ENCODE measurements around the gene G3BP1.
"Not testable (repeated sequence)": the region's sequence is repeated elsewhere in the genome, so short reads cannot be mapped to it uniquely, and the experiment has no call there.

G3BP1 gene

GRCh38 chr5:151771259-151772028, at the start of gene G3BP1:
TSS of gene G3BP1 (plus strand) at chr5:151771954. CDS start at chr5:151786621, 14,667 bp downstream.
- no peaks in the 10 kb centered on the region for H3K27me3 ChIP-seq (replicated peaks)
- TF ChIP-seq, protein P1, sequence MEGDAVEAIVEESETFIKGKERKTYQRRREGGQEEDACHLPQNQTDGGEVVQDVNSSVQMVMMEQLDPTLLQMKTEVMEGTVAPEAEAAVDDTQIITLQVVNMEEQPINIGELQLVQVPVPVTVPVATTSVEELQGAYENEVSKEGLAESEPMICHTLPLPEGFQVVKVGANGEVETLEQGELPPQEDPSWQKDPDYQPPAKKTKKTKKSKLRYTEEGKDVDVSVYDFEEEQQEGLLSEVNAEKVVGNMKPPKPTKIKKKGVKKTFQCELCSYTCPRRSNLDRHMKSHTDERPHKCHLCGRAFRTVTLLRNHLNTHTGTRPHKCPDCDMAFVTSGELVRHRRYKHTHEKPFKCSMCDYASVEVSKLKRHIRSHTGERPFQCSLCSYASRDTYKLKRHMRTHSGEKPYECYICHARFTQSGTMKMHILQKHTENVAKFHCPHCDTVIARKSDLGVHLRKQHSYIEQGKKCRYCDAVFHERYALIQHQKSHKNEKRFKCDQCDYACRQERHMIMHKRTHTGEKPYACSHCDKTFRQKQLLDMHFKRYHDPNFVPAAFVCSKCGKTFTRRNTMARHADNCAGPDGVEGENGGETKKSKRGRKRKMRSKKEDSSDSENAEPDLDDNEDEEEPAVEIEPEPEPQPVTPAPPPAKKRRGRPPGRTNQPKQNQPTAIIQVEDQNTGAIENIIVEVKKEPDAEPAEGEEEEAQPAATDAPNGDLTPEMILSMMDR (IDR thresholded peaks at IDR 0.05; ENCODE audit: low read depth, low read length, missing control alignments) = peak; percentile 78
- in situ Hi-C loops (cut with HindIII; ENCODE audit: low pct_ligation_motif_present, low sequenced_read_pairs) = no loop called here
- no peaks in the 10 kb centered on the region for H3K36me3 ChIP-seq (replicated peaks)
- H3K4me3 ChIP-seq (ENCODE audit: low read depth, low read length) = peak within 1 kb of the TSS; percentile 95
- peak within 1 kb of the TSS; percentile 93 for H3K27ac ChIP-seq
- DNase-seq = peak; percentile 100

DNA sequence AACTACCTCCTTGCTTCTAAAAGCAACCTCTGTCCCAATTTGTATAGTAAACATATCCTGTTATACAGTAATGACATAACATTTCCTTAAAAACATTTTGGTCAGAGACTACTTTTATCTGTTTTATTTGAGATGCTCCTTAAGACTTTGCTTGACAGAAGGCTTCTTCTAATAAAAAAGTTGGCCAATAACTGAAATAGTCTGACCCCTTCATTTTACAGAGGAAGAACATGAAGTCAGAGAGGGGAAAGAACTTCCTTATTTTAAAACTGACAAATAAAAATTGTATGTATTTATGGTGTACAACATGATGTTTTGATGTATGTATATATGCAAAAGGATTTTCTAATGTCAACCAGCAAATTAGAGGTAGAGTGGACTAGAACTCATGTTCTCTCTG, 49.2 kb upstream of the G3BP1 start:
- H3K27ac ChIP-seq = no peak overlapping the region
- DNase-seq = no peak
- in situ Hi-C loops (cut with HindIII; ENCODE audit: low pct_ligation_motif_present, low sequenced_read_pairs) = no loop called here
- H3K4me3 ChIP-seq (ENCODE audit: low read depth, low read length) = no peak overlapping the region
- TF ChIP-seq, protein P1 (IDR thresholded peaks at IDR 0.05; ENCODE audit: low read depth, low read length, missing control alignments) = no peak
- no peaks in the 10 kb centered on the region for H3K27me3 ChIP-seq (replicated peaks)
- H3K36me3 ChIP-seq (replicated peaks) = no peaks in the 10 kb centered on the region

DNA sequence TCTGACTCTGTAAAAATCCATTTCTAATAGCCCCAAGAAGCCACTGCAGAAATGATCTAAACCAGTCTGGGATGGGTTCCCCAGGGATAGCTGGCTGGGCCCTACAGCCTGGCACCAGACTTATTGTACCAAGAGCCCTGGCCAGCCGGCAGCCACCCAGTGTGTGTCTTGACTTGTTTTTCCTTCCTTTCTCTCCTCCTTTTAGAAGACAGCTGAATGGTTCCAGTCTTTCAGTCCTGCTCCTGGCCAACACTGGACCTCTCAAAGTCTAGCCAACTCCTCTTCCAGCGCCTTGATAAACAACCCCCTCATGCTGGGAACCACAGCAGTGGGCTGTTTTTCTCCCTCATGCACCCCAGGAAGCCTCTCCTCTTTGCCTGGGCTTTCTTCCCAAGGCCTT, 47.4 kb upstream of the G3BP1 start:
- TF ChIP-seq, protein P1 (IDR thresholded peaks at IDR 0.05; ENCODE audit: low read depth, low read length, missing control alignments) = no peak

DNA sequence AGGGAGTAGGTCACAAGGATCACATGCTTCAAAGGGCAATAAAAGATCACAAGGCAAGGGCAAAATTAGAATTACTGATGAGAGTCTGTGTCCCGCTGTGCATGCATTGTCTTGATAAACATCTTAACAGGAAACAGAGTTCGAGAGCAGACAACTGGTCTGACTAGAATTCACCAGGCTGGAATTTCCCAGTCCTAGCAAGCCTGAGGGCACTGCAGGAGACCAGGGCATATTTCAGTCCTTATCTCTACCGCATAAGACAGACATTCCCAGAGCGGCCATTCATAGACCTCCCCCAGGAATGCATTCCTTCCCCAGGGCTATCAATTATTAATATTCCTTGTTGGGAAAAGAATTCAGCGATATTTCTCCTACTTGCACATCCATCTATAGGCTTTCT, 42.2 kb upstream of the G3BP1 start:
- H3K27ac ChIP-seq = peak overlapping the region; percentile 75
- DNase-seq = peak; percentile 87
- in situ Hi-C loops (cut with HindIII; ENCODE audit: low pct_ligation_motif_present, low sequenced_read_pairs); H3K4me3 ChIP-seq (ENCODE audit: low read depth, low read length); H3K27me3 ChIP-seq (replicated peaks); H3K36me3 ChIP-seq (replicated peaks): not testable (repeated sequence)

More for the DNA sequence above, 47.4 kb upstream of the G3BP1 start:
- H3K4me3 ChIP-seq (ENCODE audit: low read depth, low read length) = no peak overlapping the region
- no peaks in the 10 kb centered on the region for H3K36me3 ChIP-seq (replicated peaks)
- in situ Hi-C loops (cut with HindIII; ENCODE audit: low pct_ligation_motif_present, low sequenced_read_pairs) = no loop called here
- H3K27me3 ChIP-seq (replicated peaks) = no peaks in the 10 kb centered on the region
- no peak overlapping the region for H3K27ac ChIP-seq
- DNase-seq = no peak

GRCh38 chr5:151730381-151730780, 41.4 kb upstream of the G3BP1 start:
- Histone ChIP-seq H3K36me3 (replicated peaks) (no peaks in the 10 kb centered on the region), H3K27me3 (replicated peaks) (no peaks in the 10 kb centered on the region), H3K27ac (peak overlapping the region; percentile 49), H3K4me3 (ENCODE audit: low read depth, low read length) (no peak overlapping the region)
- in situ Hi-C loops (cut with HindIII; ENCODE audit: low pct_ligation_motif_present, low sequenced_read_pairs) = no loop called here
- TF ChIP-seq, protein P1 (IDR thresholded peaks at IDR 0.05; ENCODE audit: low read depth, low read length, missing control alignments) = no peak
- DNase-seq = no peak

- in situ Hi-C loops (cut with HindIII; ENCODE audit: low pct_ligation_motif_present, low sequenced_read_pairs) = no loop called here
- H3K27ac ChIP-seq = no peak overlapping the region
- TF ChIP-seq, protein P1 (IDR thresholded peaks at IDR 0.05; ENCODE audit: low read depth, low read length, missing control alignments) = no peak
- no peaks in the 10 kb centered on the region for H3K36me3 ChIP-seq (replicated peaks)
- H3K4me3 ChIP-seq (ENCODE audit: low read depth, low read length) = no peak overlapping the region
- DNase-seq = no peak
- no peaks in the 10 kb centered on the region for H3K27me3 ChIP-seq (replicated peaks)
Observed at GRCh38 chr5:151733358-151734063, 38.2 kb upstream of the G3BP1 start.

Data from brain microvascular endothelial cell (primary cell).